Cardiac fibroblast (primary cell): ENCODE measurements around the gene ZNF682.
A peak's percentile ranks its signal among the peaks of the same experiment; 100 is the strongest.
"Not testable (repeated sequence)": the region's sequence is repeated elsewhere in the genome, so short reads cannot be mapped to it uniquely, and the experiment has no call there.

Source experiments
- DNase-seq, 2 donors: peaks; one replicate each; pipeline versions ENCODE4 v3.0.0 to v3.0.0-alpha.2; 2010; ENCODE audit warnings: low read depth in 2 of 2
- H3K4me3 ChIP-seq, 2 donors: replicated peaks in 1 of 2; 1 replicate in 1 of 2; 2 replicates in 1 of 2; pipeline ENCODE4 v1.5.1; 2011; ENCODE audit warnings: low read depth in 2 of 2, low read length in 2 of 2, mild to moderate bottlenecking in 2 of 2, moderate library complexity in 1 of 2
- CTCF ChIP-seq: IDR thresholded peaks from one replicate; pipeline ENCODE4 v1.5.1; 2011; ENCODE audit warnings: low read depth, mild to moderate bottlenecking, low read length, inconsistent platforms

The ZNF682 gene

DNA sequence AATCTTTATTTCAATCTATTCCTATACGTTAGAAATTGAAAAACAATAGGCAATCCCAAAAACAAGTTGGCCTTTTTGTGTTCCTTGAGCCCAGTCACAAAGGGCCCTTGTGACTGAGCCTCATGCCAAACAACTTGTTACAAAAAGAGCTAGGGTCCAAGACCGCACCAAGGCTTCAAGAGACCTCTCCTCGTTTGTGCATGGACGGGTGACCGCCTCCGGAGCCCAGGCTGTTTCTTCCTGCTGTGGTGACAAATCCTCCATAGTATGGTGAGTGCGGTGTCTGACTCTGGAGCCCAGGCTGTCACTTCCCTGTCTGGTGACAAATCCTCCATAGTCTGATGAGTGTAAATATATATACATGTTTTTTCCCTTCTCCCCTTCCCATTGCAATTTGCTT, 74.9 kb downstream of the ZNF682 start:
- no peak overlapping the region for H3K4me3 ChIP-seq
- DNase-seq: no peak
- no peak for TF ChIP-seq CTCF

GRCh38 chr19:19959151-19959799, 80.0 kb downstream of the ZNF682 start:
- peak; percentile 53 to 68 for DNase-seq
- peak; percentile 61 for TF ChIP-seq CTCF
- not testable (repeated sequence) for H3K4me3 ChIP-seq

GRCh38 chr19:19957766-19958165, 81.5 kb downstream of the ZNF682 start:
- not testable (repeated sequence) for DNase-seq, H3K4me3 ChIP-seq

- DNase-seq: no peak
- TF ChIP-seq CTCF: no peak
- H3K4me3 ChIP-seq: no peak overlapping the region
Measured at GRCh38 chr19:19956434-19957075, 82.8 kb downstream of the ZNF682 start.

DNA sequence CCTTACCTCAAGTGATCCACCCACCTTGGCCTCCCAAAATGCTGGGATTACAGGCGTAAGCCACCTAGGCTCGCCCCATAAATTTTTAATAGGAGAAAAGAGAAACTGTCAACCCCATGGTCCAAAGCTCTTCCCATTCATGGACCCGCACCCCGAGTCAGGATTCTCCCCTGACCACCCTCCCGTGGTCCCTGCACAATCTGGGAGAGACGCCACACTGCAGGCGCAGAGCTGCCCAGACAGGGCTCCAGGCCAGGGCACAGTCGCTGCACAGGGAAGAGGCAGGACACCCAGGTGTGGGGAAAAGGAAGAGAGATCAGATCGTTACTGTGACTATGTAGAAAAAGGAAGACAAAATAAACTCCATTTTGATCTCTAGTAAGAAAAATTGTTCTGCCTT, 84.1 kb downstream of the ZNF682 start:
- no peak overlapping the region for H3K4me3 ChIP-seq
- no peak for DNase-seq
- no peak for TF ChIP-seq CTCF
